Stimulated activated CD4-positive, alpha-beta T cell treated with anti-CD3 and anti-CD28 coated beads, Interleukin-12 subunit alpha, Interleukin-12 subunit beta, amount 100 ng/mL, for 4 hours (primary cell): Measurements from ENCODE around the gene HACD1.

Experiments
- DNase-seq: peaks from one replicate; pipeline ENCODE4 v3.0.0-alpha.2; 2020

HACD1 gene

DNA sequence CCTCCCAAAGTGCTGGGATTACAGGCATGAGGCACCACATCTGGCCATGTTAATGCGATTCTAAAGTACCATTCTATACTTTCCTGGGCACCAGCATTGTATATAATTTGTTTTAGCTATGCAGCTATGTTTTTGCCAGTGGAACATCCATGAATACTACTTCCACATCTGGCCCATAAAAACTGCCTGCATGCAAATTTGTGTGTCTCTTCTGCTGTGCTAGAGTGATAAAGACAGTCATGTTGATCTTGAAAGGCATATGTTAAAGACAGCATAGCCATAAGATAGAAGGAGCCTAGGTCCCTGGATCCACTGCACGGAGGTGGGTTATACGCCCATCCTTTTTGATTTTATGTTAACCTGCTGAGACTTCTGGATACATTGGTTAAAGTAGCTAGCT, 52.3 kb downstream of the HACD1 start:
- no peak for DNase-seq

DNA sequence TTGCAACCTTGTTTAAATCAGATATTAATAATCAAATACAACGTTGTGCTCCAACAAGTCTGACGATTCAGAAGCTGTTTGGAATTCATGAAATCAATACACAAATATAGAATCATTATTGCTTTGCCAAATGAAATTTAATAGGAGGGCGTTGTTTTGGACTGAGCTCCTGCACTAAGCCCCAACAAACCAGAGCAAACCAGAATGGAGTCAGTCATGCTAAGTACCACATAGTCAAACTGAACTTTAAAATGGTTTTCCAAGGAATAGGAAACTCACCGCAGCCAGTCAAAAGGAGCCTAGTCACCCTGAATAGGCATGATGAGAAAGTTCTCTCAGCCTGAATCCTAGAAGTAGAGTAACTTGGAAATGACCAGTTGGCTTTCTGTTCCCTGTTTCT, 53.7 kb downstream of the HACD1 start:
- no peak for DNase-seq

GRCh38 chr10:17562614-17563013, 54.6 kb downstream of the HACD1 start:
- DNase-seq, result no peak

- DNase-seq, result no peak
Measured at GRCh38 chr10:17561111-17561510, 56.1 kb downstream of the HACD1 start.

DNA sequence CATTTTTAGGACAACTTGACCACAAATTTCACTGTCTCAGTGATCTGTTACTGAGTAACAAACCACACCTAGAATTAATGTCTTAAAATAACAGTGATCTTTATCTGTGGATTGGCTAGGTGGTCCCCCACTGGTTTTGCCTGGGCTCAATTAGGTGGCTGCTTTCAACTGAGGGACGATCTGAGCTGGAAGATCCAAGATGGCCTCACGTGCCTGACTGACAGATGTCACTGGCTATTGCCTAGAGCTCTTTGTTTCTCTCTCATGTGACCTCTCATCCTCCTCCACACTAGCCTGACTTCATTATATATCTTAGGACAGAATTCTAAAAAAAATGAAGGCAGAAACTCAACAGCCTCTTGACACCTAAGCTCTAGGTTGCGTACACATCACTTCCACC, 59.7 kb downstream of the HACD1 start:
- no peak for DNase-seq

GRCh38 chr10:17548770-17549169, 68.4 kb downstream of the HACD1 start:
- DNase-seq, result no peak

DNA sequence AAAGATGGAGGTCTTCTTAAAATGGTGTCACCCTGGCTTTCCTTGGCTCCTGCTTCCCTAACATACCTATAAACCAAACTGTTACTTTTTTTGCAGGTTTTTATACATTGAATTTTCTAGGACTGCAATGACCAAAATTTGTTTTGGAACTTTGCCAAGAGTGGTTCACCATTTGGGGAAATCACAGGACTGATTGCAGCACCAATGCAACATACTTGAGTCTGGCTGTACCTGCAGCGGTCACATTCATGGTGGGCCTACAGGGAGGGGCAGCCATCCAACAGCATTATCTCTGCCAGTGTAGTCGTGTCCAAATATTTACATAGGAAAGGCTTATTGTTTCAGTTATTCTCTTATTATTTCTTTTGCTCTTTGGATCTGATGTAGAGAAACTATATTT, 69.0 kb downstream of the HACD1 start:
- DNase-seq, result no peak

DNA sequence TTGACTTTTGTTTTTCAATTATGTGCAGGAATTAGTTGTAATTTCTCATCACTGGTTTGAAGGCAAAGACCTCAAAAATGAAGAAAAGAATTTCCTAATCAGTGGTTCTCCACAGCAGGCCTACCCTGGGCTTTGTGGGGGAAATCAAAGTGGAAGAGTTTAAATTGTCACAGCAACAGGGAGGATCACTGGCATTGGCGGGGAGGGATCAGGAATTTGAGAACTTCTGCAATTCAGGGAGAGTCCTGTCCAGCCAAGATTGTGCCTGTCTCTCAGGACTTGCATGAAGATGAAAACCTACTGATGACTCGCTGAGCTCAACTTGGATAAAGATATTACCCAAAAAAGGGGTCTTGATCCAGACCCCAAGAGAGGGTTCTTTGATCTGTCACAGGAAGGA, 70.1 kb downstream of the HACD1 start:
- DNase-seq, result no peak

DNA sequence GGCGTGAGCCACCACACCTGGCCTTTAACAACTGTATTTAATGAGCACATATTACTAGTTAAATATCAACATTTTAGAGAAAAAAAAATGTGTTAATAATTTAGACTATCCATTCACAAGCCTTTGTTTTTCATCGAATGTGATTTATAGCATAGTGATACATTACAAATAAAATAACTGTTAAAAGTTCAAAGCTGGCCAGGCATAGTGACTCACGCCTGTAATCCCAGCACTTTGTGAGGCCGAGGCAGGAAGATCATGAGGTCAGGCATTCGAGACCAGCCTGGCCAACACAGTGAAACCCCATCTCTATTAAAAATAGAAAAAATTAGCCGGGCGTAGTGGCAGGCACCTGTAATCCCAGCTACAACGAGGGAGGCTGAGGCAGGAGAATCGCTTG, 72.7 kb downstream of the HACD1 start:
- no peak for DNase-seq
